HCT116 (cell line): Measurements from ENCODE around the gene PRG2. TPM values are rescaled to one million over a fixed set of nuclear protein-coding genes. Genes with fewer than 3 reads are reported as not detected.

Experiments
- ATAC-seq: fragments of 200-7000 bp; cut with Tn5 transposase; 2 replicates; pipeline ENCODE4 v1.9.1; 2020; ENCODE audit warnings: mild to moderate bottlenecking, moderate library complexity
- BruUV-seq: library from RNA; stranded (reverse); fragments of 400-500 nt; replicated peaks from 2 replicates; lab custom pipeline; 2021; lab: Mats Ljungman, UMichigan
- CTCF ChIA-PET: fragments of 300-600 bp; sonication (Branson Sonifier 250); formaldehyde crosslinking; loops from one replicate; lab custom pipeline; 2021; ENCODE audit warnings: antibody characterized with exemption; lab: Charles Lee
- POLR2A ChIA-PET: fragments of 300-600, 350-600 bp; sonication (Branson Sonifier 250); formaldehyde crosslinking; loops from one replicate; lab custom pipeline; 2021; ENCODE audit warnings: antibody characterized with exemption; lab: Charles Lee
- RAD21 ChIA-PET, 2 experiments: fragments of 300-600 bp; sonication (Branson Sonifier 250); formaldehyde crosslinking; loops; one replicate each; lab custom pipeline; 2023; ENCODE audit warnings: low total read pairs in 2 of 2; ENCODE audit not compliant: uncharacterized antibody in 2 of 2, unreplicated experiment in 2 of 2, low non-redundant PET in 1 of 2; lab: Charles Lee
- DNase-seq: peaks from one replicate; pipeline ENCODE4 v3.0.0-alpha.2; 2010; ENCODE audit warnings: low read depth, low spot score
- H2AFZ ChIP-seq: fragments of 200-600 bp; shearing (Covaris generic), sonication (generic); 2 replicates; pipeline ENCODE4 v1.6.1; 2017; ENCODE audit warnings: low read depth, mixed run types, mixed read lengths, antibody characterized with exemption, low read length; ENCODE audit not compliant: poor library complexity, severe bottlenecking
- H3K27ac ChIP-seq: 2 replicates; pipeline ENCODE4 v1.5.1; 2012; ENCODE audit warnings: low read depth, low read length
- H3K27me3 ChIP-seq: fragments of 200-600 bp; sonication (generic); 2 replicates; pipeline ENCODE4 v1.6.1; 2016; ENCODE audit warnings: mixed run types, low read length, mixed read lengths; ENCODE audit not compliant: insufficient read depth
- H3K36me3 ChIP-seq, 2 experiments: fragments of 200-500 bp in 1 of 2; fragments of 200-600 bp in 1 of 2; sonication (Bioruptor generic) in 1 of 2; sonication (generic) in 1 of 2; 2 replicates each; pipeline versions ENCODE4 v1.5.1 to v1.6.1; 2014 to 2016; ENCODE audit warnings: low read length in 2 of 2, inconsistent platforms in 1 of 2, mixed read lengths in 1 of 2, mixed run types in 1 of 2; ENCODE audit not compliant: insufficient read depth in 2 of 2, control insufficient read depth in 1 of 2
- H3K4me1 ChIP-seq, 2 experiments: fragments of 200-600 bp in 1 of 2; sonication (generic) in 1 of 2; 2 replicates each; pipeline versions ENCODE4 v1.5.1 to v1.6.1; 2012 to 2017; ENCODE audit warnings: low read length in 2 of 2, inconsistent platforms in 1 of 2, mild to moderate bottlenecking in 1 of 2, mixed read lengths in 1 of 2, mixed run types in 1 of 2, moderate library complexity in 1 of 2; ENCODE audit not compliant: insufficient read depth in 2 of 2, control insufficient read depth in 1 of 2
- H3K4me2 ChIP-seq: fragments of 200-600 bp; sonication (generic); 2 replicates; pipeline ENCODE4 v1.6.1; 2017; ENCODE audit warnings: mixed run types, low read length, mixed read lengths
- H3K4me3 ChIP-seq, 2 experiments: fragments of 200-600 bp in 1 of 2; sonication (generic) in 1 of 2; replicated peaks in 1 of 2; 2 replicates each; pipeline ENCODE4 v1.5.1; 2011 to 2016; ENCODE audit warnings: low read length in 2 of 2, control low read depth in 1 of 2, low read depth in 1 of 2, mild to moderate bottlenecking in 1 of 2, mixed read lengths in 1 of 2, mixed run types in 1 of 2
- H3K79me2 ChIP-seq: fragments of 200-600 bp; sonication (generic); 2 replicates; pipeline ENCODE4 v1.6.1; 2017; ENCODE audit warnings: mild to moderate bottlenecking, mixed run types, low read length, moderate library complexity, mixed read lengths; ENCODE audit not compliant: insufficient read depth
- H3K9ac ChIP-seq: fragments of 200-600 bp; sonication (generic); 2 replicates; pipeline ENCODE4 v1.6.1; 2016; ENCODE audit warnings: low read length, mixed read lengths
- H3K9me2 ChIP-seq: fragments of 200-600 bp; sonication (generic), shearing (Covaris generic); 2 replicates; pipeline ENCODE4 v1.6.1; 2017; ENCODE audit warnings: mixed run types, mild to moderate bottlenecking, moderate library complexity; ENCODE audit not compliant: insufficient read depth
- H3K9me3 ChIP-seq, 2 experiments: fragments of 200-500 bp in 1 of 2; fragments of 200-600 bp in 1 of 2; sonication (Bioruptor generic) in 1 of 2; sonication (generic) in 1 of 2; 2 replicates each; pipeline ENCODE4 v1.6.1; 2014 to 2017; ENCODE audit warnings: low read length in 2 of 2, mixed read lengths in 2 of 2, inconsistent platforms in 1 of 2, low read depth in 1 of 2, mild to moderate bottlenecking in 1 of 2, mixed run types in 1 of 2, moderate library complexity in 1 of 2; ENCODE audit not compliant: control insufficient read depth in 1 of 2, insufficient read depth in 1 of 2
- H4K20me1 ChIP-seq: fragments of 200-600 bp; sonication (generic), shearing (Covaris generic); 2 replicates; pipeline ENCODE4 v1.6.1; 2017; ENCODE audit warnings: mixed run types, mild to moderate bottlenecking, moderate library complexity; ENCODE audit not compliant: insufficient read depth
- CBX3 ChIP-seq: IDR thresholded peaks from 2 replicates; pipeline ENCODE4 v1.6.1; 2012; ENCODE audit warnings: low read depth
- EGR1 ChIP-seq: IDR thresholded peaks from 2 replicates; pipeline ENCODE4 v1.6.1; 2012; ENCODE audit warnings: low read depth
- ELF1 ChIP-seq: IDR thresholded peaks from 2 replicates; pipeline ENCODE4 v1.6.1; 2012; ENCODE audit warnings: low read depth, borderline replicate concordance
- EZH2phosphoT487 ChIP-seq: fragments of 200-600 bp; IDR thresholded peaks from 2 replicates; pipeline ENCODE4 v1.6.1; 2018; ENCODE audit warnings: antibody characterized with exemption, borderline replicate concordance
- MAX ChIP-seq: IDR thresholded peaks from 2 replicates; pipeline ENCODE4 v1.6.1; 2012
- POLR2AphosphoS5 ChIP-seq: IDR thresholded peaks from 2 replicates; pipeline ENCODE4 v1.6.1; 2011; ENCODE audit warnings: mild to moderate bottlenecking, low read depth, low read length, moderate library complexity
- RAD21 ChIP-seq: IDR thresholded peaks from 2 replicates; pipeline ENCODE4 v1.6.1; 2012; ENCODE audit warnings: low read depth, mild to moderate bottlenecking
- SP1 ChIP-seq: IDR thresholded peaks from 2 replicates; pipeline ENCODE4 v1.6.1; 2012; ENCODE audit warnings: low read depth
- YY1 ChIP-seq: IDR thresholded peaks from 2 replicates; pipeline ENCODE4 v1.6.1; 2011; ENCODE audit warnings: low read length, low read depth, moderate library complexity, mild to moderate bottlenecking; ENCODE audit not compliant: insufficient replicate concordance; ENCODE audit errors: extremely low read depth
- ZFX ChIP-seq: fragments of 450-650 bp; IDR thresholded peaks from 2 replicates; pipeline ENCODE4 v1.6.1; 2017
- intact Hi-C: fragments of 100-400 bp; cut with micrococcal nuclease; formaldehyde crosslinking; loops from 2 replicates; pipeline ENCODE4 v1.10.0; 2022
- total RNA-seq: library from RNA; stranded (reverse); gene quantifications from one replicate; pipeline ENCODE4 v1.2.1, GENCODE V29; 2021; ENCODE audit not compliant: unreplicated experiment
- TF ChIP-seq, protein P1 (sequence below): IDR thresholded peaks from 2 replicates; pipeline ENCODE4 v1.6.1; 2011; ENCODE audit warnings: mild to moderate bottlenecking, low read length, moderate library complexity; ENCODE audit not compliant: insufficient replicate concordance; ENCODE audit errors: extremely low read depth
- TF ChIP-seq, protein P2 (sequence below), 3 experiments: fragments of 200-600 bp in 1 of 3; sonication (generic) in 1 of 3; IDR thresholded peaks in 2 of 3; conservative IDR thresholded peaks in 1 of 3; 2 replicates each; pipeline ENCODE4 v1.5.1; 2012 to 2017; ENCODE audit warnings: low read depth in 2 of 3, low read length in 2 of 3, antibody characterized with exemption in 1 of 3, borderline replicate concordance in 1 of 3, control low read depth in 1 of 3, mild to moderate bottlenecking in 1 of 3, mixed read lengths in 1 of 3, mixed run types in 1 of 3, moderate library complexity in 1 of 3; ENCODE audit not compliant: insufficient read depth in 1 of 3

The PRG2 gene
- total RNA-seq, 1 experiment from 2014 or later, result 0.81 TPM

GRCh38 chr11:57397394-57397990 is 7.0 kb upstream of the PRG2 start:
- no peak for ATAC-seq
- TF ChIP-seq ELF1, result no peak
- TF ChIP-seq POLR2AphosphoS5, result no peak
- no peak for TF ChIP-seq RAD21
- TF ChIP-seq EZH2phosphoT487, result no peak
- TF ChIP-seq YY1, result no peak
- TF ChIP-seq, protein P1, sequence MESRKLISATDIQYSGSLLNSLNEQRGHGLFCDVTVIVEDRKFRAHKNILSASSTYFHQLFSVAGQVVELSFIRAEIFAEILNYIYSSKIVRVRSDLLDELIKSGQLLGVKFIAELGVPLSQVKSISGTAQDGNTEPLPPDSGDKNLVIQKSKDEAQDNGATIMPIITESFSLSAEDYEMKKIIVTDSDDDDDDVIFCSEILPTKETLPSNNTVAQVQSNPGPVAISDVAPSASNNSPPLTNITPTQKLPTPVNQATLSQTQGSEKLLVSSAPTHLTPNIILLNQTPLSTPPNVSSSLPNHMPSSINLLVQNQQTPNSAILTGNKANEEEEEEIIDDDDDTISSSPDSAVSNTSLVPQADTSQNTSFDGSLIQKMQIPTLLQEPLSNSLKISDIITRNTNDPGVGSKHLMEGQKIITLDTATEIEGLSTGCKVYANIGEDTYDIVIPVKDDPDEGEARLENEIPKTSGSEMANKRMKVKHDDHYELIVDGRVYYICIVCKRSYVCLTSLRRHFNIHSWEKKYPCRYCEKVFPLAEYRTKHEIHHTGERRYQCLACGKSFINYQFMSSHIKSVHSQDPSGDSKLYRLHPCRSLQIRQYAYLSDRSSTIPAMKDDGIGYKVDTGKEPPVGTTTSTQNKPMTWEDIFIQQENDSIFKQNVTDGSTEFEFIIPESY, result no peak
- TF ChIP-seq, protein P2, sequence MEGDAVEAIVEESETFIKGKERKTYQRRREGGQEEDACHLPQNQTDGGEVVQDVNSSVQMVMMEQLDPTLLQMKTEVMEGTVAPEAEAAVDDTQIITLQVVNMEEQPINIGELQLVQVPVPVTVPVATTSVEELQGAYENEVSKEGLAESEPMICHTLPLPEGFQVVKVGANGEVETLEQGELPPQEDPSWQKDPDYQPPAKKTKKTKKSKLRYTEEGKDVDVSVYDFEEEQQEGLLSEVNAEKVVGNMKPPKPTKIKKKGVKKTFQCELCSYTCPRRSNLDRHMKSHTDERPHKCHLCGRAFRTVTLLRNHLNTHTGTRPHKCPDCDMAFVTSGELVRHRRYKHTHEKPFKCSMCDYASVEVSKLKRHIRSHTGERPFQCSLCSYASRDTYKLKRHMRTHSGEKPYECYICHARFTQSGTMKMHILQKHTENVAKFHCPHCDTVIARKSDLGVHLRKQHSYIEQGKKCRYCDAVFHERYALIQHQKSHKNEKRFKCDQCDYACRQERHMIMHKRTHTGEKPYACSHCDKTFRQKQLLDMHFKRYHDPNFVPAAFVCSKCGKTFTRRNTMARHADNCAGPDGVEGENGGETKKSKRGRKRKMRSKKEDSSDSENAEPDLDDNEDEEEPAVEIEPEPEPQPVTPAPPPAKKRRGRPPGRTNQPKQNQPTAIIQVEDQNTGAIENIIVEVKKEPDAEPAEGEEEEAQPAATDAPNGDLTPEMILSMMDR (IDR thresholded peaks at IDR 0.05 in 2 of 3, conservative IDR thresholded peaks at IDR 0.05 in 1 of 3; ENCODE audit: borderline replicate concordance in 1 of 3, insufficient read depth in 1 of 3, low read depth in 2 of 3, low read length in 2 of 3), result no peak
- TF ChIP-seq EGR1, result no peak
- no peak for TF ChIP-seq SP1
- no peak for TF ChIP-seq MAX
- no peak for TF ChIP-seq CBX3
- TF ChIP-seq ZFX, result no peak
- no peaks in the 10 kb centered on the region for H3K36me3 ChIP-seq

More at GRCh38 chr11:57397394-57397990, 7.0 kb upstream of the PRG2 start:
- no peak for DNase-seq
- H3K9ac ChIP-seq, result no peak overlapping the region
- CTCF ChIA-PET, result no interaction called here
- H3K4me3 ChIP-seq, result no peak overlapping the region
- no peaks in the 10 kb centered on the region for H3K9me2 ChIP-seq
- H3K4me2 ChIP-seq, result no peak overlapping the region
- no peaks in the 10 kb centered on the region for H4K20me1 ChIP-seq
- no peaks in the 10 kb centered on the region for H3K9me3 ChIP-seq
- POLR2A ChIA-PET, result no interaction called here
- peaks cover 9% of the 10 kb centered on the region; the same call in 1 of the 2 replicates for H3K27me3 ChIP-seq
- intact Hi-C loops, result no loop called here
- peaks cover 6 to 12% of the 10 kb centered on the region in 2 experiments for H3K4me1 ChIP-seq
- no peak overlapping the region for H3K27ac ChIP-seq
- no peaks in the 10 kb centered on the region for H3K79me2 ChIP-seq
- RAD21 ChIA-PET, result no interaction called here
- H2AFZ ChIP-seq, result no peak overlapping the region
- no TSS peak for BruUV-seq
